ENCODE results near the gene CIB1. TPM values are rescaled to one million over a fixed set of nuclear protein-coding genes. Genes with fewer than 3 reads are reported as not detected.

Gene CIB1
- total RNA-seq, 1 experiment from 2014 or later = 113 TPM

- POLR2A ChIA-PET (ENCODE audit: unreplicated experiment) = no interaction called here
- peaks cover 27% of the 10 kb centered on the region; the same call in 1 of the 2 replicates for H3K36me3 ChIP-seq (ENCODE audit: low read depth)
- H3K4me2 ChIP-seq = no peak overlapping the region
- peaks cover 28% of the 10 kb centered on the region for H3K79me2 ChIP-seq (ENCODE audit: low read depth)
- H3K27ac ChIP-seq = no peak overlapping the region
- H4K20me1 ChIP-seq (ENCODE audit: insufficient read depth) = peaks cover 14% of the 10 kb centered on the region; the same call in 1 of the 2 replicates
- TF ChIP-seq CTCF (conservative IDR thresholded peaks at IDR 0.05) (no peak), EZH2 (IDR thresholded peaks at IDR 0.05; ENCODE audit: low read depth) (no peak)
- H3K9me3 ChIP-seq (ENCODE audit: insufficient read depth, low read depth) = no peaks in the 10 kb centered on the region
- H3K4me3 ChIP-seq = no peak overlapping the region
- peaks cover 32% of the 10 kb centered on the region for H3K4me1 ChIP-seq (replicated peaks; ENCODE audit: insufficient read depth)
- intact Hi-C loops (cut with micrococcal nuclease; ENCODE audit: unreplicated experiment) = no loop called here
- CTCF ChIA-PET = no interaction called here
- TSS peak; percentile 8 for BruUV-seq (replicated peaks)
- no peak for DNase-seq
- no peak overlapping the region for H2AFZ ChIP-seq
- peaks cover 78% of the 10 kb centered on the region for H3F3A ChIP-seq (ENCODE audit: insufficient read depth, low read depth)
- H3K9me2 ChIP-seq (ENCODE audit: insufficient read depth) = no peaks in the 10 kb centered on the region
- no peaks in the 10 kb centered on the region for H3K27me3 ChIP-seq (ENCODE audit: insufficient read depth, low read depth)
Observed at GRCh38 chr15:90227816-90228772, 5.6 kb downstream of the CIB1 start.

GRCh38 chr15:90227336-90227735 lies 6.4 kb downstream of the CIB1 start:
- Histone ChIP-seq H3K27me3 (ENCODE audit: insufficient read depth, low read depth) (no peaks in the 10 kb centered on the region), H3K4me2 (no peak overlapping the region), H3K79me2 (ENCODE audit: low read depth) (peaks cover 20% of the 10 kb centered on the region), H3K9me2 (ENCODE audit: insufficient read depth) (no peaks in the 10 kb centered on the region), H3K9me3 (ENCODE audit: insufficient read depth, low read depth) (no peaks in the 10 kb centered on the region), H3K4me1 (replicated peaks; ENCODE audit: insufficient read depth) (peaks cover 32% of the 10 kb centered on the region), H3K27ac (no peak overlapping the region), H2AFZ (no peak overlapping the region), H4K20me1 (ENCODE audit: insufficient read depth) (peaks cover 14% of the 10 kb centered on the region; the same call in 1 of the 2 replicates), H3K4me3 (no peak overlapping the region), H3F3A (ENCODE audit: insufficient read depth, low read depth) (peaks cover 71% of the 10 kb centered on the region), H3K36me3 (ENCODE audit: low read depth) (peaks cover 27% of the 10 kb centered on the region; the same call in 1 of the 2 replicates)
- no TSS peak for BruUV-seq (replicated peaks)
- ChIA-PET CTCF (no interaction called here), POLR2A (ENCODE audit: unreplicated experiment) (interaction anchor here (0.7 kb wide), 1 partner anchor 489 kb away, joined by 5 read pairs; no protein-coding TSS in a partner anchor)
- no peak for TF ChIP-seq EZH2 (IDR thresholded peaks at IDR 0.05; ENCODE audit: low read depth)
- intact Hi-C loops (cut with micrococcal nuclease; ENCODE audit: unreplicated experiment) = no loop called here
- no peak for DNase-seq

GRCh38 chr15:90225504-90226234 lies 8.1 kb downstream of the CIB1 start:
- intact Hi-C loops (cut with micrococcal nuclease; ENCODE audit: unreplicated experiment) = no loop called here
- Histone ChIP-seq H3K79me2 (ENCODE audit: low read depth) (peaks cover 5% of the 10 kb centered on the region; the same call in 1 of the 2 replicates), H3K36me3 (ENCODE audit: low read depth) (peaks cover 28% of the 10 kb centered on the region), H3K4me1 (replicated peaks; ENCODE audit: insufficient read depth) (peaks cover 15% of the 10 kb centered on the region), H3F3A (ENCODE audit: insufficient read depth, low read depth) (peaks cover 71% of the 10 kb centered on the region), H3K4me2 (no peak overlapping the region), H2AFZ (no peak overlapping the region), H3K9me2 (ENCODE audit: insufficient read depth) (no peaks in the 10 kb centered on the region), H3K27ac (no peak overlapping the region), H3K27me3 (ENCODE audit: insufficient read depth, low read depth) (no peaks in the 10 kb centered on the region), H4K20me1 (ENCODE audit: insufficient read depth) (peaks cover 14% of the 10 kb centered on the region; the same call in 1 of the 2 replicates), H3K4me3 (no peak overlapping the region), H3K9me3 (ENCODE audit: insufficient read depth, low read depth) (no peaks in the 10 kb centered on the region)
- DNase-seq = no peak
- ChIA-PET CTCF (no interaction called here), POLR2A (ENCODE audit: unreplicated experiment) (no interaction called here)
- TF ChIP-seq EZH2 (IDR thresholded peaks at IDR 0.05; ENCODE audit: low read depth) (no peak), CTCF (conservative IDR thresholded peaks at IDR 0.05) (no peak)
- no TSS peak for BruUV-seq (replicated peaks)
